Glutamatergic neuron (in vitro differentiated cells): ENCODE data around the gene NHERF2. TPM values are rescaled to one million over a fixed set of nuclear protein-coding genes. Genes with fewer than 3 reads are reported as not detected.

ENCODE experiments used
- DNase-seq: peaks from one replicate; pipeline ENCODE4 v3.0.0; 2022
- H3K27ac Mint-ChIP-seq: one replicate; pipeline ENCODE4 v1.8.0; 2020; ENCODE audit warnings: mild to moderate bottlenecking, mixed read lengths, inconsistent platforms; ENCODE audit not compliant: unreplicated experiment
- H3K27me3 Mint-ChIP-seq: one replicate; pipeline ENCODE4 v1.8.0; 2020; ENCODE audit warnings: mild to moderate bottlenecking, moderate library complexity, mixed read lengths, inconsistent platforms; ENCODE audit not compliant: unreplicated experiment
- H3K36me3 Mint-ChIP-seq: one replicate; pipeline ENCODE4 v1.8.0; 2020; ENCODE audit warnings: mild to moderate bottlenecking, mixed read lengths, inconsistent platforms; ENCODE audit not compliant: unreplicated experiment
- H3K4me1 Mint-ChIP-seq: one replicate; pipeline ENCODE4 v1.8.0; 2020; ENCODE audit warnings: mild to moderate bottlenecking, low read depth, mixed read lengths, inconsistent platforms; ENCODE audit not compliant: unreplicated experiment
- H3K4me3 Mint-ChIP-seq: one replicate; pipeline ENCODE4 v1.8.0; 2020; ENCODE audit warnings: mild to moderate bottlenecking, mixed read lengths, inconsistent platforms; ENCODE audit not compliant: unreplicated experiment
- H3K9me3 Mint-ChIP-seq: one replicate; pipeline ENCODE4 v1.8.0; 2020; ENCODE audit warnings: mild to moderate bottlenecking, moderate library complexity, mixed read lengths, inconsistent platforms; ENCODE audit not compliant: unreplicated experiment
- CTCF ChIP-seq: fragments of 200-600 bp; sonication (generic); IDR thresholded peaks from one replicate; pipeline ENCODE4 v1.5.0; 2021; ENCODE audit not compliant: partially characterized antibody, unreplicated experiment
- total RNA-seq: library from RNA; stranded (reverse); fragmentation: NEBNext Ultra II Directional; extraction: Animal tissue kit (Norgen Biotek cat#: 25700); gene quantifications from one replicate; pipeline ENCODE4 v1.2.1, GENCODE V29; 2021; ENCODE audit not compliant: unreplicated experiment

The NHERF2 gene
- total RNA-seq, 1 donor from 2014 or later: 22.3 TPM

- H3K4me1 Mint-ChIP-seq: peaks cover 5% of the 10 kb centered on the region
Observed at GRCh38 chr16:1992704-1993317, 33.9 kb upstream of the NHERF2 start.

GRCh38 chr16:1993731-1994131 lies 33.0 kb upstream of the NHERF2 start:
- DNase-seq: no peak
- no peaks in the 10 kb centered on the region for H3K36me3 Mint-ChIP-seq
- H3K9me3 Mint-ChIP-seq: peaks cover 12% of the 10 kb centered on the region
- TF ChIP-seq CTCF: no peak
- peaks cover 13% of the 10 kb centered on the region for H3K27me3 Mint-ChIP-seq
- no peak overlapping the region for H3K27ac Mint-ChIP-seq
- no peak overlapping the region for H3K4me3 Mint-ChIP-seq
- H3K4me1 Mint-ChIP-seq: peaks cover 2% of the 10 kb centered on the region

More at GRCh38 chr16:1992704-1993317, 33.9 kb upstream of the NHERF2 start:
- peaks cover 14% of the 10 kb centered on the region for H3K27me3 Mint-ChIP-seq
- TF ChIP-seq CTCF: no peak
- no peak for DNase-seq
- peaks cover 16% of the 10 kb centered on the region for H3K9me3 Mint-ChIP-seq
- no peak overlapping the region for H3K4me3 Mint-ChIP-seq
- H3K36me3 Mint-ChIP-seq: no peaks in the 10 kb centered on the region
- no peak overlapping the region for H3K27ac Mint-ChIP-seq

- no peaks in the 10 kb centered on the region for H3K4me1 Mint-ChIP-seq
- no peak for TF ChIP-seq CTCF
- peaks cover 7% of the 10 kb centered on the region for H3K27me3 Mint-ChIP-seq
- no peaks in the 10 kb centered on the region for H3K36me3 Mint-ChIP-seq
- H3K9me3 Mint-ChIP-seq: peaks cover 13% of the 10 kb centered on the region
- H3K4me3 Mint-ChIP-seq: no peak overlapping the region
- H3K27ac Mint-ChIP-seq: no peak overlapping the region
- no peak for DNase-seq
Observed at GRCh38 chr16:1997494-1998359, 29.0 kb upstream of the NHERF2 start.

- H3K27me3 Mint-ChIP-seq: peaks cover 7% of the 10 kb centered on the region
Observed at GRCh38 chr16:1998360-1998835, 28.3 kb upstream of the NHERF2 start.

More at GRCh38 chr16:1998360-1998835, 28.3 kb upstream of the NHERF2 start:
- no peak for DNase-seq
- no peak for TF ChIP-seq CTCF
- Mint-ChIP-seq H3K9me3 (peaks cover 13% of the 10 kb centered on the region), H3K4me3 (no peak overlapping the region), H3K36me3 (no peaks in the 10 kb centered on the region), H3K4me1 (no peaks in the 10 kb centered on the region), H3K27ac (no peak overlapping the region)
